ENCODE data around the gene CTSA. TPM values are rescaled to one million over a fixed set of nuclear protein-coding genes. Genes with fewer than 3 reads are reported as not detected.

CTSA gene
- total RNA-seq, 1 donor from 2014 or later: 136 TPM

- H3K4me3 ChIP-seq (ENCODE audit: low read depth, low read length): no peak overlapping the region
- H3K27me3 ChIP-seq (ENCODE audit: control insufficient read depth, insufficient read depth, low read length): no peaks in the 10 kb centered on the region
- DNase-seq (ENCODE audit: low read depth): no peak
- no peak for TF ChIP-seq CTCF (IDR thresholded peaks at IDR 0.05; ENCODE audit: insufficient read depth, low read length, poor library complexity, severe bottlenecking)
- H3K36me3 ChIP-seq (ENCODE audit: control insufficient read depth, insufficient read depth, low read length): no peaks in the 10 kb centered on the region
Measured at GRCh38 chr20:45920462-45921336, 29.6 kb downstream of the CTSA start.

GRCh38 chr20:45921337-45922189 lies 30.4 kb downstream of the CTSA start:
- no peak for DNase-seq (ENCODE audit: low read depth)
- no peak overlapping the region for H3K4me3 ChIP-seq (ENCODE audit: low read depth, low read length)
- H3K36me3 ChIP-seq (ENCODE audit: control insufficient read depth, insufficient read depth, low read length): no peaks in the 10 kb centered on the region
- no peak for TF ChIP-seq CTCF (IDR thresholded peaks at IDR 0.05; ENCODE audit: insufficient read depth, low read length, poor library complexity, severe bottlenecking)
- H3K27me3 ChIP-seq (ENCODE audit: control insufficient read depth, insufficient read depth, low read length): no peaks in the 10 kb centered on the region

DNA sequence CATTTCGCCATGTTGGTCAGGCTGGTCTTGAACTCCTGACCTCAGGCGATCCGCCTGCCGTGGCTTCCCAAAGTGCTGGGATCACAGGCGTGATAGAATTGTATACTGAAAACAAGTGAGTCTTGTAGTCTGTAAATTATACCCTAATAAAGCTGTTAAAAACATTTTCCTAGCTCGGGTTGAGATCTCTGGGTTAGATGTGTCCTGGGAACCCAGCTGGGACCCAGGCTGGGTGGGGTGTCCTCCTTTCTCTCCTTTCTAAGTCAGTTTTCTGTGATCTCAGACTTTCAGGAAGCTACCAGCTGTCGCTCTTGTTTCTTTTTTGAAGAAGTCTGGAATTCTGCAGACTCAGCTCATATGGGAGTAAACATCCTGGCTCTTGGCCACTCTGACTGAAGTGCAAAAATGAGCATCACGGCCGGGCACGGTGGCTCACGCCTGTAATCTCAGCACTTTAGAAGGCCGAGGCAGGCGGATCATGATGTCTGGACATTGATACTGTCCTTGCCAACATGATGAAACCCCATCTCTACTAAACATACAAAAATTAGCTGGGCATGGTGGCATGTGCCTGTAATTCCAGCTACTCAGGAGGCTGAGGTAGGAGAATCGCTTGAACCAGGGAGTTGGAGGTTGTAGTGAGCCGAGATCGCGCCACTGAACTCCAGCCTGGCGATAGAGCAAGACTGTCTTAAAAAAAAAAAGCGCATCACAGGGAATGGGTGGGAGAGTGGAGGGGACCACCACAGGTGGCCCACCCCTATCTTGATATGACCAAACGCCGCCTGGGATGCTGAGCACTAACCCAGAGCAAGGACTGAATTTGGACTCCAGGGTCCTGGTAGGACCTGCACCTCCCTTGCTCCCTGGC lies 33.5 kb downstream of the CTSA start:
- TF ChIP-seq CTCF (IDR thresholded peaks at IDR 0.05; ENCODE audit: insufficient read depth, low read length, poor library complexity, severe bottlenecking): no peak
- no peak for DNase-seq (ENCODE audit: low read depth)
- Histone ChIP-seq H3K36me3 (ENCODE audit: control insufficient read depth, insufficient read depth, low read length) (no peaks in the 10 kb centered on the region), H3K4me3 (ENCODE audit: low read depth, low read length) (no peak overlapping the region), H3K27me3 (ENCODE audit: control insufficient read depth, insufficient read depth, low read length) (no peaks in the 10 kb centered on the region)

- no peak for TF ChIP-seq CTCF (IDR thresholded peaks at IDR 0.05; ENCODE audit: insufficient read depth, low read length, poor library complexity, severe bottlenecking)
- no peak overlapping the region for H3K4me3 ChIP-seq (ENCODE audit: low read depth, low read length)
- no peak for DNase-seq (ENCODE audit: low read depth)
- H3K36me3 ChIP-seq (ENCODE audit: control insufficient read depth, insufficient read depth, low read length): no peaks in the 10 kb centered on the region
- no peaks in the 10 kb centered on the region for H3K27me3 ChIP-seq (ENCODE audit: control insufficient read depth, insufficient read depth, low read length)
Measured at GRCh38 chr20:45925821-45926506, 34.8 kb downstream of the CTSA start.

GRCh38 chr20:45926731-45927070 lies 35.6 kb downstream of the CTSA start:
- Histone ChIP-seq H3K36me3 (ENCODE audit: control insufficient read depth, insufficient read depth, low read length) (no peaks in the 10 kb centered on the region), H3K4me3 (ENCODE audit: low read depth, low read length) (no peak overlapping the region), H3K27me3 (ENCODE audit: control insufficient read depth, insufficient read depth, low read length) (no peaks in the 10 kb centered on the region)
- DNase-seq (ENCODE audit: low read depth): no peak
- no peak for TF ChIP-seq CTCF (IDR thresholded peaks at IDR 0.05; ENCODE audit: insufficient read depth, low read length, poor library complexity, severe bottlenecking)

All from kidney epithelial cell (primary cell).